GM18873 (cell line): ENCODE measurements around the gene UPF2.

Experiments used
- ATAC-seq: cut with Tn5 transposase; IDR thresholded peaks from one replicate; pipeline ENCODE4 v1.9.1; 2021; ENCODE audit warnings: mild to moderate bottlenecking, moderate library complexity, moderate number of reproducible peaks; ENCODE audit not compliant: unreplicated experiment, low FRiP score

The UPF2 gene

DNA sequence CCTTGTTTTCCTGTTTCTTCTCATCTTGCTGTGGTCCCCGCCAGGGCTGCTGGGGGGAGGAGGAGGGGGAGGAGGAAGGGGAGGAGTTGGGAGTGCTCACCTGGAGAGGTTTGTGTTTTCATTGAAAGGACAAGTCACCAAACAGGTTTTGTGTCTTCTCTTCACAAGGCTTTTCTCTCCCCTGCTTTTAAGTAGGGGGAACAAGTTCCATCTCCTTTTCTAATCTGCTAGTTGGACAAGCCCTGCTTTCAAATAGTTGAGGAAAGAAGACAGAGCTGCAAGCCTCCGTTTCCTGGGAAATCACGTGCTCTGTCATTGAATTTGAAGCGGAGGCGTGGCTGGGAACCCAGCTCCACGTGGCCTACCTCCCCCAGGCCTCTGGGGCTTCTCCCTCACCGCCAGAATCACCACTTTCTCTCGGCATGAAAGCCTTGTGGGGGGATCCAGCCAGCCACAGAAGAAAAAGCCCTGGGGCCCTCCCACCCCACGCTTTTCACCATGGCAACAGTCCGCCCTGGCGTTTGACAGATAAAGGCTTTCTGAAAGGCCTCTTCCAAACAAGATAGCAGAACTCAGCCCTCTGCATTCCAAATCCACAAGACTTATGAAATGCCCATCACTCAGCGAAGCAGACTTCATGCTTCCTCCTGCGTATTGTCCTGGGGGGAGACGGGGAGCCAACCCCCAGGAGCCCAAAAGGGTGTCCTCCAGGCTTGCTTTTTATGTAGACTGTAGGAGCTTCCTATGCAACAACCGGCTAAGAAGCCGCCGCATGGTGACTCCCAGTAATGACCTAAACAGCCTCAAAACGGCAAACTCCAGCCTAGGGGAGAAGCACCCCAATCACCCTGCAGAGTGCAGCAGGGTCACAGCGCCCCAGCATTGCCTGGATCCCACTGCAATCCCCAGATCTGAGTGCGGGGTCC, 167.8 kb downstream of the UPF2 start:
- ATAC-seq: no peak

DNA sequence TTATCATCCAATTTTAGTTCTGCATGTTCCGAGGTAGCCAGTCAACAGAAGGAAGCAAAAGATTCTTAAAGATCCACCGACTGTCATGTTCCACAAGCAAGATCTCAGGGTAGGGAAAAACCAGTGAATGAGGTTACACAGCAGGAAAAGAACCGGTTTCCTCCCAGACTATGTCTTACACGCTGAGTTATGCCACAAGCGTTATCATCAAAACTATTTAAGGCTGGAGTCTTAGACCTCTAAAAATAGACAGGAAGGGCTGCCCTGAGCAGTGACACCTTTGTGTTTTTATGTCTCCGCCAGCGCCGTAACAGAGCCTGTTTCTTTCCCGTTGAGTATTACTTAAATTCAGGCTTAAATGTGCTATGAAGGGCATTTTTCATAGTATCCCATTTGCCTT, 171.1 kb downstream of the UPF2 start:
- ATAC-seq: no peak

DNA sequence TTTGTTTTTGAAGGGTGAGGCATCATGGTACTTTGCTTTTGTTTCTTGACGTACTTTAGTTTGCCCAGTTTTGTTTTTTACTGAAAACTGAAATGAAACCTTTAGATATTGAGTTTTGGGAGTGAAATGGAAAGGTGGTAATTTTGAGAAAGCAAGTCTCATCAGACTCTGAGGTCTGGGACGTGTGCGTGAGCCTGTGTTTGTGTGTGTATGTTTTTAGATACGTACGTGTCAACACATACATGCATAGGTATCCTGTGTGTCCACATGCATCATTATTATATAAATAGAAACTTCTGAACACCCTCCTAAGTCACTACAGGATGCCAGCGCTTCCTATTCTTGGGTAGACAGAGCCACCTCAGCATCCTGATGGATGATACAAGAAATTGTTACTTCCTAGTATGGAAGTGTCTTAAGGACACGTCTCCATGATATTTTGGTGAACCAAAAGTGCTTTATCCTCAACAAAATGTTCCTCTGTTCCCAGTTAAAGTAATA, 171.7 kb downstream of the UPF2 start:
- ATAC-seq: no peak

GRCh38 chr10:11870461-11870780, 172.2 kb downstream of the UPF2 start:
- ATAC-seq: no peak
